ENCODE data around the gene EXOC4.

DNA sequence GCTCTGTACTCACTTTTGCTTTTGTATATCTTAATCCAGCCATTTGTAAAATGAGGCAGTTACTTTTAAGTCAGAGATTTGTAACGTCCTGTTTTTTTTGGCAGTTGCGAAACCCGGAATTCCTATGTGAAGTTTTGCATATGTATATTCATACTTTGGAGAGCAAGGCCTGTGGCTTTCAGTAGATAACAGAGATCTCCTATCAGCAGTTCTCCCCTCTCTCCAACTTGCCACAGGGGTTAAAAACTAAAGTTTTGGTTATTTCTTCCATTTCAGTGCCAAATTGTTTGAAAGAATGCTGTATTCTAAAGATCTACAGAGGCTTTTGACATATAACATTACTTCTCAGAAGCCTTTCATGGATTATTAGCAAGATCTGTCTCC lies 102.4 kb downstream of the EXOC4 start:
- TF ChIP-seq POLR2A (IDR thresholded peaks at IDR 0.05): no peak
- TF ChIP-seq, protein P1, sequence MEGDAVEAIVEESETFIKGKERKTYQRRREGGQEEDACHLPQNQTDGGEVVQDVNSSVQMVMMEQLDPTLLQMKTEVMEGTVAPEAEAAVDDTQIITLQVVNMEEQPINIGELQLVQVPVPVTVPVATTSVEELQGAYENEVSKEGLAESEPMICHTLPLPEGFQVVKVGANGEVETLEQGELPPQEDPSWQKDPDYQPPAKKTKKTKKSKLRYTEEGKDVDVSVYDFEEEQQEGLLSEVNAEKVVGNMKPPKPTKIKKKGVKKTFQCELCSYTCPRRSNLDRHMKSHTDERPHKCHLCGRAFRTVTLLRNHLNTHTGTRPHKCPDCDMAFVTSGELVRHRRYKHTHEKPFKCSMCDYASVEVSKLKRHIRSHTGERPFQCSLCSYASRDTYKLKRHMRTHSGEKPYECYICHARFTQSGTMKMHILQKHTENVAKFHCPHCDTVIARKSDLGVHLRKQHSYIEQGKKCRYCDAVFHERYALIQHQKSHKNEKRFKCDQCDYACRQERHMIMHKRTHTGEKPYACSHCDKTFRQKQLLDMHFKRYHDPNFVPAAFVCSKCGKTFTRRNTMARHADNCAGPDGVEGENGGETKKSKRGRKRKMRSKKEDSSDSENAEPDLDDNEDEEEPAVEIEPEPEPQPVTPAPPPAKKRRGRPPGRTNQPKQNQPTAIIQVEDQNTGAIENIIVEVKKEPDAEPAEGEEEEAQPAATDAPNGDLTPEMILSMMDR (IDR thresholded peaks at IDR 0.05): no peak

Measured in lower leg skin (tissue), 3 donors.